ENCODE data around the gene MRPL27.

Gene MRPL27

DNA sequence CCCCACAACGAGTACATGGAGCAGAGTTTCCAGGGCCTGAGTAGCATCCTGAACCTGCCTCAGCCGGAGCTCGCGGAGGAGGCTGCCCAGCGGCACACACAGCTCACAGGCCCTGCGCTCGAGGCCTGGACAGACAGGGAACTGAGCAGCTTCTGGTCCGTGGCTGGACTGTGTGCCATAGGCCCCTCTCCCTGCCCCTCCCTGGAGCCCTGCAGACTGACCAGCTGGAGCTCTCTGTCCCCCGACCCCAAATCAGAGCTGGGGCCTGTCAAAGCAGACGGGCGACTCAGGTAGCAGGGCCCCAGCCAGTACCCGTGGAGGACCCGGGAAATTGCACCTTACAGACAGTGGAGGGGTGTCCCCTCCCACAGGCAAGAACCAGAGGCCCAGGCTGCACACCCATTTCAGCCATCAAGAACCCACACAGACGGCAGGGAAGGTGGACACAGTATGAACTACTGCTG lies 13.0 kb downstream of the MRPL27 start:
- DNase-seq, result no peak

DNA sequence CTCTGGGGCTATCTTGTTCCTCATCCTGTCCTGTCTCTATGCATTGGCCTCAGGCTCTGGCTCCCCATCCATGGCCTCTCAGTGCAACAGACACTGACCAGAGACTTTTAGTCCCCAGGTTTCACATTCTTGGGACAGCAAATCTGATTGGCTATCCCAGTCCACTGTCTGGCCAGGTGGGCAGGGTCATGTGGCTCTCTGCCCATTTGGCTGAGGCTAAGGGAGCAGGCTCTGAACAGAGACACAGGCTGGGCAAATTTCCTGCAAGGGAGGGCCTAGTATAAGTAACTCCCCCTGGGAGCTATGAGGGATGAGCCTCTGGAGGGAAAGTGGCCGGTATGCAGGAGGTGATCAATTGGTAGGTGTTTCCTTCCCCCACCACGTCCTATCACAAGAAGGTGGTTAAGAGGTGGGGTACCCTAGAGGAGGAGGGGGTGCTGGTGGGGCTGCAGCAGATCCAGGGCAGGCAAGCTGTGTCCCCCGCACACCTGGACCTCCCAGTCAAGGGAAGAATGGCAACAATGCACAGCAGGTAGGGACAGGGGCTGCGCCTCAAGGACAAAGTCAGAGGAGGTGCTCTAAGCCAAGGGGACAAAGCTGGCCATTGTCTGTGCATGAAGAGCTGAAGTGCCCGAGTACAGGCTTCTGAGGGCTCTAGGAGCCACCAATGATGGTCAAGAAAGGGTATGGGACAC lies 13.8 kb downstream of the MRPL27 start:
- no peak for DNase-seq

DNA sequence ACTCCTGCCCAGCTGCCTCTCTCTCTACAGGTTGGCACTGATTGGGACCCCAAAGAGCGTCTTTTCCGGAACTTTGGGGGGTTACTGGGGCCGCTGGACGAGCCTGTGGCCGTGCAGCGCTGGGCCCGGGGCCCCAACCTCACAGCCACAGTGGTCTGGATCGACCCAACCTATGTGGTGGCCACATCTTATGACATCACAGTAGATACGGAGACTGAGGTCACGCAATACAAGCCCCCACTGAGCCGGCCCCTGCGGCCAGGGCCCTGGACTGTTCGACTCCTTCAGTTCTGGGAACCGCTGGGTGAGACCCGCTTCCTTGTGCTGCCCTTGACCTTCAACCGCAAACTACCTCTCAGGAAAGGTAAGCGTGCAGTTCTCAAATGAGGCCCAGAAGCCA lies 14.8 kb downstream of the MRPL27 start:
- no peak for DNase-seq

DNA sequence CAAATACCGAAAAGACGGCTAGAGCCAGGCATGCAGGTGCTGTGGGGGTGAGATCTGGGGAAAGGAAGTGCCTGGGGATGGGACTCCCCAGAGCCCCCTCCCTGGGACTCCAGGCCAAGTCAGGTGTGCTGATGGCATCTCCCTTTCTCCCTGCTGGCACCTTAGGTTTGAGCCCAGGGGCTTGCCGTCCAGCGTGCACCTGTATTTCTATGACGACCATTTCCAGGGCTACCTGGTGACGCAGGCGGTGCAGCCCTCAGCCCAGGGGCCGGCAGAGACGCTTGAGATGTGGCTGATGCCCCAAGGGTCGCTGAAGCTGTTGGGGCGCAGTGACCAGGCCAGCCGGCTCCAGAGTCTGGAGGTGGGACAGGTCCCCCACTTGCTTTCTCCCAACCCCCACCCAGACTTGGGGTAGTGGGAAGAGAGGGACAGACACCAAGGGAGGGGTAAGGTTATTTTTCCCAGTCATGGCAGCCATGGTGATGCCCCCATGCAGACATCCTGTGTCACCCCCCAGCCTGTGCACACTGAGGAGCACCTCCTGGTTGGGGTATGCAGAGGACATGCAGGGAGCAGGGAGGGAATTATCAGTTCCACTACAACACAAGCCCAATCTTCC lies 16.0 kb downstream of the MRPL27 start:
- DNase-seq, result no peak

GRCh38 chr17:50356418-50356817 lies 16.6 kb downstream of the MRPL27 start:
- no peak for DNase-seq

GRCh38 chr17:50355701-50356341 lies 17.2 kb downstream of the MRPL27 start:
- no peak for DNase-seq

- DNase-seq, result no peak
These were observed 17.7 kb downstream of the MRPL27 start for GRCh38 chr17:50355336-50355700.

GRCh38 chr17:50354776-50355175 lies 18.2 kb downstream of the MRPL27 start:
- DNase-seq, result no peak

DNA sequence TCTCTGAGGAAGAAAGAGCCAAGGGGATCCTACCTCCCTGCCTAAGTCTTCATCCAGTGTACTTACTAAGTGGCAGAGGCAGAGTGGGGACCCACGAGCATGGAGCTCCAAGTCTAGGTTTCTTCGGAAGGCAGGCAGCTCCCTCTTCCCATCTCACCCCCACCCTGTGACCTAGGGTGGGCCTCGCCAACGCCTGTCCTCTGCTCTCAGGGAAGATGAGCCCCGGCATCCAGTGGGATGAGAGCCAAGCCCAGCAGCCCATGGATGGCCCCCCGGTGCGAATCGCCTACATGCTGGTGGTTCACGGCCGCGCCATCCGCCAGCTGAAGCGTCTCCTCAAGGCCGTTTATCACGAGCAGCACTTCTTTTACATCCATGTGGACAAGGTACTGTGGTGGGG lies 18.8 kb downstream of the MRPL27 start:
- DNase-seq, result no peak

GRCh38 chr17:50353600-50354195 lies 19.3 kb downstream of the MRPL27 start:
- no peak for DNase-seq

DNA sequence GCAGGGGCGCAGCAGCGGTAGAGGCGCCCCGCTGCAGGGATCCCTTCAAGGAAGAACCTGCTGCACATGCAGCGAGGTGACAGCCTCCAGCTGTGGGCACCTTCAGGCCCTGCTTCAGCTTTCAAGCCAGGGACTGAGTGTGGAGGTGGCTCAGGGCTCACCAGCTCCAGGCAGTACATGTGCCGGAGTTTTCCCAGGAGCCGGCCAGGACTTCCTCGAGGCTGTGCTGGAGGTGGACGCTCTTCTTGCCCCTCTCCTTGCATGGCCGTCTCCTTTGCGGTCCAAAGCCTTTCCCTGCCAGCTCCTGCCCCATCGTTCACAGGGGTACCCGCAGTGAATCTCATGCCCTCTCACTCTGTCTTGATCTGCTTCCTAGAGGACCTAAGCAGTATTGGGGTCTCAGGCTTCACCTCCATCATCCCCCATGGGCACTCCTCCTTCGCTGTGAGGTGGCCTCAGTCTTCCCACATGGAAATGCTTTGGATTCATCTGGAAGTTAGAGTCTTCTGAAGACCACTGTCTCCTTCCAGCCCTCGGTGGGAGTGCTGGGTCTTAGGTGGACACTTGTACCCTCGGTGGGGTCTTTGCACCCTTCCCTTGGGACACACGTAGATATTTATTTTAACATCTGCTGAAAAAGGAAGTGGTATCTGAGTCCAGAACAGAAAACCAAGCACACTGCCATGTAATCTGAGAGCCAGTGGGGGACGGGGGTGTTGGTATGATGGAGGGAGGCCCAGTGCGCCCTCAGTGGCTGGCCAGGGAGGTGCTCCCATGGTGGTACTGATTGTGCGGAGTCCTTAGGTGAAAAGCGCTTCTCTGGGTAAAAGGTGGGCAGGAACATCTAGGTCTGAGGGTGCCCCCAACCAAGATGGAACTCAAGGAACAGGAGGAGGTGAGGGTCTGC lies 20.0 kb downstream of the MRPL27 start:
- DNase-seq, result no peak

GRCh38 chr17:50352072-50352692 lies 20.8 kb downstream of the MRPL27 start:
- no peak for DNase-seq

DNA sequence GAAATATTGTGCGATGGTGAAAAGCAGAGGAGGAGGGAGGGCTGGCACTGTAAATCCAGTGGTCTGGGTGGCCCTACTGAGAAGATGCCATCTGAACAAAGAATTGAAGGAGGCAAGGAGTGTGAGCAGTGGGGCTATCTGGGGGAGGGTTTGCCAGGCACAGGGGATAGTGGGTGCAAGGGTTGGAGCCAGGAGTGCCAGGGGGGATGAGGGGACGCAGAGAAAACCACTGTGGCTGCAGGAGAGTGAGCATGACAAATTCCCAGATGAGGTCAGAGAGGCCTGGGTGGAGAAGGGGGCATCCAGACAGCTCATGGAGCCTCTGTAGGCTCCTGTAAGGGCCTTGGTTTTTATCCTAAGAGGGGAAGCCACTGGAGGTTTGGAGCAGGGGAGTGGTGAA lies 22.3 kb downstream of the MRPL27 start:
- no peak for DNase-seq

DNA sequence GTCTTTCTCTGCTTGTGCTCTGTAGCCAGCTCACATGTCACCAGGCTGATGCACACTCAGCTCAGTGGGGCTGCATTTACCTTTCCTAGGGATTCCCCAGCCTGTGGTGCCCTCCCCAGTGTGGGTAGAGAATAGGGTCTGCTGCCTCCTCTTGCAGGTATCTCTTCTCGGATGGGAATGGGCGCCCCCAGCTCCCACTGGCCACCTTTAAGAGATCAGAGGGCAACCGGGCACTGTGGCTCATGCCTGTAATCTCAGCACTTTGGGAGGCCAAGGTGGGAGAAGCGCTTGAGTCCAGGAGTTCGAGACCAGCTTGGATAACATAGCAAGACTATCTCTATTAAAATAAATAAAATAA lies 23.8 kb downstream of the MRPL27 start:
- no peak for DNase-seq

DNA sequence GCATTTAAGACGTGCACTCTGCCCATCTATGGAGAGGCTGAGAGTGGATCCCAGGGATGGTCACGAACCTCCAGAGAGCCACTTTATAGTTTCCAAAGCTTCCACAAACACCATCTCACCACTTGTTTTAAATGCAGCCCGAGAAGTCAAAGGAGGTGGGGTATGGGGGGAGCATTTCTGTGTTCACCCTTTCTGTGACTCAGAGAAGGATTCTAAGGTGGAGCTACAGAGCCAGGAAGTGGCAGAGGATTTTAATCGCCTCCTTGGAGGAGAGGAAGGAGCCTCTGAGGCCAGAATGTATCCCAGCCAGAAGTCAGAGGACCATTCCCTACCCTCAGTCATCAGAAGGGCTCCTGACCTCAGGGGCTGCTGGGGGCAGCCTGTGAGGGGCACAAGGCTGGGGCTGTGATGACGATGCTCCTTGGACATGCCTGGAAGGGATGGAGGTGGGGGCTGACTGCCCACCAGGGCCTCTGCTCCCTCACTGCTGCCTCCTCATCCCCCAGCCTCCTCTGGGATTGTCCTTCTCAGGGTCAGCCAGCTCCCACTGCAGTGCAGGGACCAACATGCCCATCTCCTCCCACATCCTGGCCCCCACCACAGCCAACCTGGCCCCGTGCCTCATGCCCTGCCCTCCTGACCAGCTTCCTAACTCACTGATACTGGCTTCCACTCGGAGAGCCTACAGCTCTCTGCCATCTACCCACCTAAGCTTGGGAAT lies 24.3 kb downstream of the MRPL27 start:
- DNase-seq, result no peak

GRCh38 chr17:50347894-50348291 lies 25.1 kb downstream of the MRPL27 start:
- no peak for DNase-seq

DNA sequence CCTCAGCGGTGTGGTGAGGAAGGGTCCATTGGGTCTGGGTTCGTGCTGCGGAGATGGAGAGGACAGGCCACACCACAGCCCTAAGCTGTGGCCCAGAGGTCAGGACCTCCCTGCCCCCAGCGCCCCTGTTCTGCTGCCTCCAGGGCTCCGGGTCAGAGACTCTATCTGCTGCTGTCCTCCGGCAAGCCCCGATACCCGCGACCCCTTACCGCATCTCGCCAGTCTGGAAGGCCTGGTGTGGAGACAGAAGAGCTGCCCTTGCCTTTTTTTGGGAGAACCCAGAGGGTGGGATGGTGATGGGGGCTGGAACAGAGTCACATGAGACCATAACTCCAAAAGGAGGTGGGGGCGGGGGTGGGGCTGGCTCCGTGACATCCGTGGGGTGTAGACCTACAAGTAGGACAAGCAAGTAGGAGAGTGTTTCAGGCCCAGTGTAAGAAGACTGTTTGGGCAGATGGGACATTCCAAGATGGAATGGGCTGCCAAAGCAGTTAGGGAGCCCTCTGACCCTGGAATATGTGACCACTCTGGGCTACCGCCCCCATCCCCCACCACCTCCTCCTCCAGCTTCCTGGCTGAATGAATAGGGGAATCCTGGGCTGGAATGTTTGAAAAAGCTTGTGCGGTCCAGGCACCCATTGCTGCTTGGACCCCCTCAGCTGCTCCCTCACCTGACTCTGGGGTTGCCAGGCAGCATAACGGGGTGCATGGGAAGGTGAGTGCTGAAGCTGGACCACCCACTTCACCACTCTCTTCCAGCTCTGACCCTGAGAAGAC lies 25.7 kb downstream of the MRPL27 start:
- no peak for DNase-seq

DNA sequence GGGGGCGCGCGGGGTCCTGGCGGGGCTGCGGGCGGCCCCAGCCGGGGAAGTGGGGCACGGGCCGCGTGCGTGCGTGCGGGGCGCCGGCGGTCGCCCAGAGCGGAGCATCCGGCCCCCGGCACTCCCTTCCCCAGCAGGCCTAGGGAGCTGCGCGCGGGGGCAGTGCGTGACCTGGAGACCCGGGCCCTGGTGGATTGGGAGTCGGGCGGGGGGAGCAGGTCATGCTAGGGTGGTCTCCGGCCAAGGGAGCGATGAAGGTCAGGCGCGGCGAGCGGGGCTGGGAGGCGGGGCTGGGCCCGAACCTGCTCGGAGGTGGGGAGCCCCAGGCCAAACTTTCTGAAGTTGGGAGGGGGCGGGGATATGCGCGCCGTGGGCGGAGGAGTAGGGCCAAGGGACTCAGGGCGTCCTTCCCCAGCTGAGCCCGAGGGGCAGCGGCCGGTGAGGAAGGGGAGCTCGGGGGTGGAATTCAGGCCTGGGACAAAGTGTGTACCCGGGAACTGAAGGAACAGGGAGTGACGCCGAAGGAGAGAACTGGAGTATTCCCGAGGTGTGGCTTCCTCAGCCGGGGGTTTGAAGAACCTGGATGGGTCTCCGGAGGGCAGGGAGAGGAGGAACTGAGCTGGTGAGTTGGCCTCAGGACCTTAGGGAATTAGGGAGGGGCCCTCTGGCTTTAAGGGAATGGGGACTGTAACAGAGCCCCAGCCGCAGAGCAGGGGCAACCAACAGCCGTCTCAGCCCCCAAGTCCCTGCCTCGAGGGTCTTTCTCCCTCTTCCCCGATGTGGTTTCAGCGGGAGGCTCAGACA lies 26.5 kb downstream of the MRPL27 start:
- DNase-seq, result no peak

DNA sequence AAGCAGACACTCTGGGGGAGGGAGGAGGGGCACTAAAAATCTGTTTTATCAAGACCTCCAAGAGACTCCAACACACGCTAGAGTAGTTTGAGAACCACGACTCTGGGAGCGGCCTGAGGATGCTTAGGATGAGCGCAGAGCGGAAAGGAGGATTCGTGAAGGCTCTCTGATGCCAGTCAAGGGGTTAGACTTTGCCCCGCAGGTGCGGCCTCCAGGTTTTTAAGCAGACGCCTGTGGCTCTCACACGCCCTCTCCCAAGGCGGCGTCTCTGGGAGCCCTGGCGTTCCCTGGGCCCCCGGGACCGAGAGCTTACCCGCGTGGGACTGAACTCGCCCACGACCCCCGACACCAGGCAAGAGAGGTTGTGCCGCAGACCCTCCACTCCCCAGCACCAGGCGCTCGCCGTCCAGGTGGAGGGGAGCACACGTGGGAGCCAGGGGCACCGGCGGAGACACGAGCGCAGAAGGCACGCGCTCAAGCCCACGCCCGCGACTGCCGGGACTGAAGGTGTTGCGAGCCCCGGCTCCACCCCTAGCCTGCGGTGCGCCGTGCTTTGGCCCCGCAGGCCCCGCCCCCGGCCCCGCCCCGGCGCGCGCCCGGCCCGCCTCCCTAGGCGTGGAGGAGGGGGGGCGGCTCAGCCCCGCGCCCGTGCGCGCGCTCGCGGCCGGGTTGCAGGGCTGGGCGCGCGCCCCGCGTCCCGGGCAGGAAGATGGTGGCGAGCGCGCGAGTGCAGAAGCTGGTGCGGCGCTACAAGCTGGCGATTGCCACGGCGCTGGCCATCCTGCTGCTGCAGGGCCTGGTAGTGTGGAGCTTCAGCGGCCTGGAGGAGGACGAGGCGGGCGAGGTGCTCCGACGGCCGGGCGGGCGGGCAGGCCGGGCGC lies 27.3 kb downstream of the MRPL27 start, which contains the start of gene XYLT2:
XYLT2 (plus strand) TSS at position 695 of the 881 bp plus-strand sequence; CDS start at position 710, 15 bp downstream.
- peak; percentile 86 for DNase-seq
